H1 (cell line): ENCODE data around the gene CC2D2A. TPM values are rescaled to one million over a fixed set of nuclear protein-coding genes. Genes with fewer than 3 reads are reported as not detected.

Experiments
- CTCF ChIA-PET: fragments of 300-600 bp; sonication (Branson Sonifier 250); formaldehyde crosslinking; loops from one replicate; lab custom pipeline; 2021; ENCODE audit not compliant: partially characterized antibody; lab: Charles Lee
- POLR2A ChIA-PET: fragments of 300-600 bp; sonication (Branson Sonifier 250); formaldehyde crosslinking; loops from one replicate; lab custom pipeline; 2021; ENCODE audit warnings: inconsistent platforms; ENCODE audit not compliant: partially characterized antibody; lab: Charles Lee
- DNase-seq, 2 experiments: peaks; one replicate each; pipeline versions ENCODE4 v3.0.0 to v3.0.0-alpha.2; 2010 to 2022; ENCODE audit warnings: low spot score in 2 of 2, low read depth in 1 of 2, mixed read lengths in 1 of 2
- FAIRE-seq: peaks from 2 replicates; lab custom pipeline; 2011; peaks lifted over from hg19 to GRCh38; lab: Jason Lieb, UNC
- H2AFZ ChIP-seq: 2 replicates; pipeline ENCODE4 v1.8.1; 2012; ENCODE audit warnings: low read length, inconsistent platforms
- H2AK5ac ChIP-seq: 2 replicates; pipeline ENCODE4 v1.6.1; 2013; ENCODE audit warnings: low read depth, low read length
- H2BK120ac ChIP-seq: replicated peaks from 2 replicates; pipeline ENCODE3; 2013; ENCODE audit warnings: low read depth, low read length, inconsistent platforms
- H2BK12ac ChIP-seq: 2 replicates; pipeline ENCODE4 v1.6.1; 2013; ENCODE audit warnings: low read depth, low read length
- H2BK15ac ChIP-seq: 2 replicates; pipeline ENCODE4 v1.6.1; 2013; ENCODE audit warnings: low read length
- H2BK20ac ChIP-seq: 2 replicates; pipeline ENCODE4 v1.6.1; 2013; ENCODE audit warnings: low read length
- H2BK5ac ChIP-seq: 2 replicates; pipeline ENCODE4 v1.6.1; 2013; ENCODE audit warnings: low read depth, low read length
- H3K14ac ChIP-seq: 2 replicates; pipeline ENCODE4 v1.6.1; 2013; ENCODE audit warnings: inconsistent platforms; ENCODE audit not compliant: insufficient read length
- H3K18ac ChIP-seq: 2 replicates; pipeline ENCODE4 v1.6.1; 2013; ENCODE audit warnings: low read length; ENCODE audit errors: extremely low read depth
- H3K23ac ChIP-seq: 2 replicates; pipeline ENCODE4 v1.6.1; 2013; ENCODE audit warnings: inconsistent platforms; ENCODE audit not compliant: insufficient read length
- H3K23me2 ChIP-seq: 2 replicates; pipeline ENCODE4 v1.6.1; 2013; ENCODE audit warnings: low read depth, low read length
- H3K27ac ChIP-seq: 2 replicates; pipeline ENCODE4 v1.6.1; 2011; ENCODE audit warnings: low read depth, low read length, inconsistent platforms
- H3K27me3 ChIP-seq, 4 experiments: replicated peaks in 1 of 4; 1 replicate in 1 of 4; 2 replicates in 3 of 4; pipeline versions ENCODE4 v1.6.1 to v1.8.1; 2011 to 2013; ENCODE audit warnings: low read length in 3 of 4, mild to moderate bottlenecking in 3 of 4, inconsistent platforms in 2 of 4, mixed read lengths in 2 of 4, moderate library complexity in 1 of 4; ENCODE audit not compliant: control insufficient read depth in 3 of 4, insufficient read depth in 3 of 4; ENCODE audit errors: extremely low read depth in 1 of 4
- H3K36me3 ChIP-seq, 4 experiments: 2 replicates each; pipeline versions ENCODE4 v1.6.1 to v1.8.1; 2011 to 2013; ENCODE audit warnings: mild to moderate bottlenecking in 4 of 4, low read length in 3 of 4, moderate library complexity in 2 of 4, control low read depth in 1 of 4, inconsistent platforms in 1 of 4; ENCODE audit not compliant: insufficient read depth in 4 of 4, control insufficient read depth in 2 of 4
- H3K4ac ChIP-seq: replicated peaks from 2 replicates; pipeline ENCODE3; 2013; ENCODE audit warnings: low read length, low read depth, mixed read lengths, inconsistent platforms; ENCODE audit not compliant: insufficient read length
- H3K4me1 ChIP-seq, 4 experiments: replicated peaks in 1 of 4; 1 replicate in 1 of 4; 2 replicates in 3 of 4; pipeline versions ENCODE4 v1.6.1 to v1.8.1; 2011 to 2013; ENCODE audit warnings: low read length in 3 of 4, inconsistent platforms in 2 of 4, mixed read lengths in 1 of 4; ENCODE audit not compliant: insufficient read depth in 4 of 4, control insufficient read depth in 3 of 4
- H3K4me2 ChIP-seq, 2 experiments: 2 replicates each; pipeline versions ENCODE4 v1.6.1 to v1.8.1; 2011 to 2013; ENCODE audit warnings: low read depth in 2 of 2, low read length in 2 of 2, control low read depth in 1 of 2, inconsistent platforms in 1 of 2, mild to moderate bottlenecking in 1 of 2; ENCODE audit not compliant: insufficient read depth in 1 of 2
- H3K4me3 ChIP-seq, 4 experiments: fragments of 200-600, 300-600 bp in 1 of 4; sonication (generic), shearing (Covaris generic), sonication (Bioruptor Twin) in 1 of 4; 2 replicates each; pipeline versions ENCODE4 v1.5.1 to v1.8.1; 2011 to 2016; ENCODE audit warnings: low read length in 4 of 4, low read depth in 3 of 4, control low read depth in 2 of 4, inconsistent platforms in 2 of 4, mild to moderate bottlenecking in 2 of 4, mixed read lengths in 1 of 4, moderate library complexity in 1 of 4; ENCODE audit not compliant: insufficient read depth in 2 of 4; ENCODE audit errors: extremely low read depth in 1 of 4
- H3K56ac ChIP-seq: replicated peaks from 2 replicates; pipeline ENCODE3; 2013; ENCODE audit warnings: low read depth, mild to moderate bottlenecking, mixed read lengths, low read length, inconsistent platforms; ENCODE audit not compliant: insufficient read length
- H3K79me1 ChIP-seq: 2 replicates; pipeline ENCODE4 v1.6.1; 2013; ENCODE audit warnings: low read depth, low read length, control low read depth
- H3K79me2 ChIP-seq, 2 experiments: 2 replicates each; pipeline versions ENCODE4 v1.6.1 to v1.8.1; 2012 to 2013; ENCODE audit warnings: low read length in 2 of 2, mild to moderate bottlenecking in 2 of 2, inconsistent platforms in 1 of 2; ENCODE audit not compliant: insufficient read depth in 2 of 2, control insufficient read depth in 1 of 2
- H3K9ac ChIP-seq, 4 experiments: replicated peaks in 1 of 4; 1 replicate in 1 of 4; 2 replicates in 3 of 4; pipeline versions ENCODE4 v1.6.1 to v1.8.1; 2011 to 2013; ENCODE audit warnings: low read depth in 3 of 4, low read length in 3 of 4, control low read depth in 2 of 4, mild to moderate bottlenecking in 2 of 4, moderate library complexity in 2 of 4, inconsistent platforms in 1 of 4; ENCODE audit errors: extremely low read depth in 1 of 4
- H3K9me3 ChIP-seq, 2 experiments: 2 replicates each; pipeline versions ENCODE4 v1.6.1 to v1.8.1; 2012 to 2013; ENCODE audit warnings: mild to moderate bottlenecking in 2 of 2, moderate library complexity in 2 of 2, control low read depth in 1 of 2, inconsistent platforms in 1 of 2, low read depth in 1 of 2, low read length in 1 of 2, mixed read lengths in 1 of 2; ENCODE audit not compliant: insufficient read depth in 2 of 2
- H4K20me1 ChIP-seq, 2 experiments: replicated peaks in 1 of 2; 2 replicates each; pipeline versions ENCODE3 to v1.8.1; 2011 to 2013; ENCODE audit warnings: inconsistent platforms in 2 of 2, low read length in 2 of 2, mild to moderate bottlenecking in 1 of 2; ENCODE audit not compliant: insufficient read depth in 2 of 2, control insufficient read depth in 1 of 2
- H4K5ac ChIP-seq: 2 replicates; pipeline ENCODE4 v1.6.1; 2013; ENCODE audit warnings: low read length, low read depth, mixed read lengths, inconsistent platforms; ENCODE audit not compliant: insufficient read length
- H4K8ac ChIP-seq: 2 replicates; pipeline ENCODE4 v1.8.0; 2013; ENCODE audit warnings: mild to moderate bottlenecking, moderate library complexity, low read length, inconsistent platforms; ENCODE audit not compliant: insufficient read depth; ENCODE audit errors: extremely low read depth
- H4K91ac ChIP-seq: replicated peaks from 2 replicates; pipeline ENCODE3; 2013; ENCODE audit warnings: low read length, mixed read lengths, inconsistent platforms; ENCODE audit not compliant: insufficient read length
- ASH2L ChIP-seq: fragments of 200-600, 300-600 bp; sonication (generic); IDR thresholded peaks from one replicate; pipeline ENCODE4 v1.7.1; 2017; ENCODE audit warnings: low read length
- CBX5 ChIP-seq: fragments of 300-800, 300-1000 bp; sonication (generic); IDR thresholded peaks from 2 replicates; pipeline ENCODE4 v1.7.1; 2016; ENCODE audit warnings: antibody characterized with exemption, low read length, low read depth
- CBX8 ChIP-seq: fragments of 300-800, 300-1000 bp; sonication (generic); IDR thresholded peaks from 2 replicates; pipeline ENCODE4 v1.7.1; 2016; ENCODE audit warnings: low read depth, low read length, borderline replicate concordance
- EP300 ChIP-seq, 2 experiments: IDR thresholded peaks; 1 replicate in 1 of 2; 2 replicates in 1 of 2; pipeline ENCODE4 v1.6.1; 2011 to 2012; ENCODE audit warnings: low read depth in 2 of 2, low read length in 2 of 2, mild to moderate bottlenecking in 2 of 2, borderline replicate concordance in 1 of 2, inconsistent platforms in 1 of 2, moderate library complexity in 1 of 2
- EZH2 ChIP-seq: fragments of 200-600 bp; sonication (generic); IDR thresholded peaks from 2 replicates; pipeline ENCODE4 v1.7.1; 2012; ENCODE audit warnings: low read depth, mild to moderate bottlenecking, moderate library complexity, low read length, inconsistent platforms; ENCODE audit not compliant: severe bottlenecking
- KDM5A ChIP-seq: fragments of 200-600 bp; IDR thresholded peaks from 2 replicates; pipeline ENCODE4 v1.7.1; 2012; ENCODE audit warnings: mild to moderate bottlenecking, low read length, inconsistent platforms, mixed read lengths
- NRF1 ChIP-seq: IDR thresholded peaks from 2 replicates; pipeline ENCODE4 v1.6.1; 2011; ENCODE audit warnings: mild to moderate bottlenecking, low read depth, low read length, improper control_type of control experiment
- POU5F1 ChIP-seq: IDR thresholded peaks from 2 replicates; pipeline ENCODE4 v1.6.1; 2011; ENCODE audit warnings: low read depth, mild to moderate bottlenecking, low read length, moderate library complexity
- SIRT6 ChIP-seq: IDR thresholded peaks from one replicate; pipeline ENCODE4 v1.7.1; 2012; ENCODE audit warnings: low read length, inconsistent platforms
- SP1 ChIP-seq: IDR thresholded peaks from 2 replicates; pipeline ENCODE4 v1.6.1; 2011; ENCODE audit warnings: low read depth, low read length
- TCF12 ChIP-seq: IDR thresholded peaks from 2 replicates; pipeline ENCODE4 v1.6.1; 2011; ENCODE audit warnings: low read depth, mild to moderate bottlenecking, low read length
- WGBS, 2 experiments: shearing (Covaris generic) in 1 of 2; methylation state at CpG; one replicate each; pipeline versions ENCODE4 v1.1.6 to v1.1.7; 2013 to 2015; ENCODE audit warnings: low lambda C conversion rate in 2 of 2, mixed read lengths in 2 of 2, inconsistent platforms in 1 of 2, low coverage in 1 of 2, missing lambda C conversion rate in 1 of 2; ENCODE audit not compliant: insufficient replicate concordance in 2 of 2, insufficient coverage in 1 of 2, insufficient read length in 1 of 2; ENCODE audit errors: extremely low coverage in 1 of 2, missing lambda C conversion rate in 1 of 2; 5-methylcytosine and 5-hydroxymethylcytosine counted together
- polyA plus RNA-seq, 7 experiments: library from polyadenylated mRNA; depleted of rRNA in 3 of 7; stranded (reverse) in 5 of 7; unstranded in 2 of 7; fragments of >200 nt in 5 of 7; fragments of 200-250 nt in 2 of 7; gene quantifications; 1 replicate in 5 of 7; 2 replicates in 1 of 7; 4 replicates in 1 of 7; pipeline versions ENCODE4 v1.2.1 to v1.2.3, GENCODE V29; 2011 to 2013; ENCODE audit warnings: missing spikeins in 2 of 7, mixed read lengths in 2 of 7
- total RNA-seq: library from RNA; stranded (reverse); fragmentation: NEBNext Ultra II Directional; extraction: Animal tissue kit (Norgen Biotek cat#: 25700); gene quantifications from 2 replicates; pipeline ENCODE4 v1.2.1, GENCODE V29; 2021
- TF ChIP-seq, protein P1 (sequence below): IDR thresholded peaks from 2 replicates; pipeline ENCODE4 v1.6.1; 2012; ENCODE audit warnings: low read length, inconsistent platforms
- TF ChIP-seq, protein P2 (sequence below): IDR thresholded peaks from 2 replicates; pipeline ENCODE4 v1.6.1; 2011; ENCODE audit warnings: low read depth, mild to moderate bottlenecking, low read length; ENCODE audit not compliant: insufficient read depth

Gene CC2D2A
- total and polyA plus RNA-seq, 2 of the 8 experiments (the other 6 are each of a cell fraction or from before 2014, with no cell fraction given), result 11.0 to 12.2 TPM

DNA sequence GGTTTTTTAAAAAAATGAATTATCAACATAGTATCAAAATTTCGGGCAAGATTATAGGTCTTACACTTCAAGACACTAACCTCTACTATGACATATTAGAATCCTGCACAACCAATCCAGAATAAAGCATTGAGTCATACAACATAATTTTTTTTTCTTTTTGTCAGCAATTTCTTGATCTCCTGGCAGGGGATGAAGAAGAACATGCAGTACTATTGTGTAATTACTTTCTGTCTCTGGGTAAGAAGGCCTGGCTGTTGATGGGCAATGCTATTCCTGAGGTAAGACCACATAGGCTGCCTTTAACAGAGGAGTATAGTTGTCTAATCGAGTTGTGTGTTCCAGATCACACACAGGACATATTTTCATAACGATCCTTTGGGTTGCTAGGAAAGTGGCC lies 118.0 kb downstream of the CC2D2A start:
- no peak for DNase-seq
- H3K79me2 ChIP-seq, result no peaks in the 10 kb centered on the region
- H3K4me3 ChIP-seq, result no peak overlapping the region
- H4K91ac ChIP-seq, result no peak overlapping the region
- no peak overlapping the region for H3K23ac ChIP-seq
- H4K20me1 ChIP-seq, result no peaks in the 10 kb centered on the region
- no peak overlapping the region for H4K8ac ChIP-seq
- H3K4me2 ChIP-seq, result no peak overlapping the region
- H3K27ac ChIP-seq, result no peak overlapping the region
- H3K27me3 ChIP-seq, result no peaks in the 10 kb centered on the region
- FAIRE-seq, result no peak
- no peak overlapping the region for H2AK5ac ChIP-seq
- H3K36me3 ChIP-seq, result peaks cover 0 to 3% (median 0%) of the 10 kb centered on the region in 4 experiments; a peak in 1 of 8 replicates
- TF ChIP-seq CBX5, result no peak
- TF ChIP-seq, protein P1, sequence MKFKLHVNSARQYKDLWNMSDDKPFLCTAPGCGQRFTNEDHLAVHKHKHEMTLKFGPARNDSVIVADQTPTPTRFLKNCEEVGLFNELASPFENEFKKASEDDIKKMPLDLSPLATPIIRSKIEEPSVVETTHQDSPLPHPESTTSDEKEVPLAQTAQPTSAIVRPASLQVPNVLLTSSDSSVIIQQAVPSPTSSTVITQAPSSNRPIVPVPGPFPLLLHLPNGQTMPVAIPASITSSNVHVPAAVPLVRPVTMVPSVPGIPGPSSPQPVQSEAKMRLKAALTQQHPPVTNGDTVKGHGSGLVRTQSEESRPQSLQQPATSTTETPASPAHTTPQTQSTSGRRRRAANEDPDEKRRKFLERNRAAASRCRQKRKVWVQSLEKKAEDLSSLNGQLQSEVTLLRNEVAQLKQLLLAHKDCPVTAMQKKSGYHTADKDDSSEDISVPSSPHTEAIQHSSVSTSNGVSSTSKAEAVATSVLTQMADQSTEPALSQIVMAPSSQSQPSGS, result no peak
- no peak for TF ChIP-seq SIRT6
- no peak for TF ChIP-seq KDM5A
- no peak for TF ChIP-seq TCF12
- no peak for TF ChIP-seq EZH2
- TF ChIP-seq SP1, result no peak
- TF ChIP-seq POU5F1, result no peak
- TF ChIP-seq NRF1, result no peak
- TF ChIP-seq EP300 (IDR thresholded peaks at IDR 0.05; ENCODE audit: borderline replicate concordance in 1 of 2, low read depth in 2 of 2, low read length in 2 of 2), result no peak
- TF ChIP-seq CBX8, result no peak
- no peak for TF ChIP-seq ASH2L
- TF ChIP-seq, protein P2, sequence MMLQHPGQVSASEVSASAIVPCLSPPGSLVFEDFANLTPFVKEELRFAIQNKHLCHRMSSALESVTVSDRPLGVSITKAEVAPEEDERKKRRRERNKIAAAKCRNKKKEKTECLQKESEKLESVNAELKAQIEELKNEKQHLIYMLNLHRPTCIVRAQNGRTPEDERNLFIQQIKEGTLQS, result no peak
- H3K18ac ChIP-seq, result no peak overlapping the region
- WGBS, 2 experiments, result 56% methylated on average over 3 of the region's 3 CpGs; no CpG with 5 or more reads in 1 of the 2 experiments
- H2AFZ ChIP-seq, result no peak overlapping the region
- H3K14ac ChIP-seq, result no peak overlapping the region
- H3K79me1 ChIP-seq, result no peaks in the 10 kb centered on the region
- no peak overlapping the region for H2BK12ac ChIP-seq
- ChIA-PET POLR2A (no interaction called here), CTCF (no interaction called here)
- H2BK5ac ChIP-seq, result no peak overlapping the region
- H3K56ac ChIP-seq, result no peak overlapping the region
- H3K23me2 ChIP-seq, result no peaks in the 10 kb centered on the region
- H2BK15ac ChIP-seq, result no peak overlapping the region
- H3K9ac ChIP-seq, result no peak overlapping the region
- peaks cover 0 to 4% (median 0%) of the 10 kb centered on the region in 4 experiments; a peak in 1 of 7 replicates for H3K4me1 ChIP-seq
- H2BK120ac ChIP-seq, result no peak overlapping the region
- H4K5ac ChIP-seq, result no peak overlapping the region
- H2BK20ac ChIP-seq, result no peak overlapping the region
- H3K4ac ChIP-seq, result no peak overlapping the region
- peaks cover 4 to 9% of the 10 kb centered on the region in 2 experiments; a peak in 3 of 4 replicates for H3K9me3 ChIP-seq
